HG03159 (cell line): ENCODE data around the gene FSD1L.

Experiments used
- ATAC-seq: cut with Tn5 transposase; IDR thresholded peaks from one replicate; pipeline ENCODE4 v1.9.1; 2021; ENCODE audit warnings: mild to moderate bottlenecking, moderate library complexity; ENCODE audit not compliant: unreplicated experiment

The FSD1L gene

DNA sequence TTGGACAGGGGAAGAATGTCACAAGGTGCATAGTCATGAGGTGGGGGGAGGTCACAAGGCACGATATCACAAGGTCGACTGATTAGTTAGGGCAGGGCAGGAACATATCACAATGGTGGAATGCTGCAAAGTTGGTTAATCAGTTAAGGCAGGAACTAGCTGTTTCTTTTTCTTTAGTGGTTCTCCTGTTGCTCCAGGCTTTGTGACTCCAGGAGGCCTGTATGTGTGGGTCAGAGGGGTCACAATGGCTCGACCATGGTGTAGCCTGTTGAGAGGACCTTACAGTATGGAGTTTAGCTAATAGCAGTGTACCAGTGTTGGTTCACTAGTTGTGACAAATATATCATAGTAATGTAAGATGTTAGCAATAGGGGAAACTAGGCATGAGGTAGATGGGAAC, 12.4 kb upstream of the FSD1L start:
- ATAC-seq: no peak

DNA sequence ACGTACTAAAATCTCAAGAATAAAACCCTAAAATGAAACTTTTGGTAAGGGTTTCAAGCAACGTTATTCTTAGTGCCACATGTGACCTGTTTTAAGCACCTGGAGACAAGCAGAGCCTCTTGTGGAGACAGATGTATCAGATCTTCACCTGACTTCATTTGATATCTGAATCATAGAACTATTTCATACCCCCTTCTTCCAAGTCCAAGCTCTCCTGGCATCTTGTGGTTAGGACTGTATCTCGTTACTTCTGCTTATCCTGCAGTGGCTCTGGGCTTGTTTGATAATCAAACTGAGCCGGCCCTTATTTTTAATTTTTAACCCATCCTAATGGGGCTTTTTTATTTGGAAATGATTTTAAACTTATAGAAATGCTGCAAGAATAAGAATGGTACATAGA, 11.1 kb upstream of the FSD1L start:
- ATAC-seq: no peak

DNA sequence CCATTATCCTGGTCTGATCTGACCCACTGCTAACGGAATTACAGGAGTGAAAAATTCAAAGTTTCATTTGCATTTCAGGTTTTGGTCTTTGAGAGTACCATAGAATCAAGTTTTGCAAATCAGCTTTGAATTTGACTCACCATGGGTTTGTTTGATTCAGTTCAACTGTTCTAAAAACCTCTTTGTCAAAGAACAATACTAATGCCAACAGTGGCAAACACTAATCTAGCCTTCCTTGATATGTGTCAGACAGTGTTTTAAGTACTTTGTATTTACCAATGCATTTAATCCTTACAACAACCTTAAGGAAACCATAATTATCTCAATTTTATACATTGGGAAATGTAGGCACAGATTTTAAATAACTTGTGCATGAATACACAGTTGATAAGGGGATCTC, 10.1 kb upstream of the FSD1L start:
- no peak for ATAC-seq

DNA sequence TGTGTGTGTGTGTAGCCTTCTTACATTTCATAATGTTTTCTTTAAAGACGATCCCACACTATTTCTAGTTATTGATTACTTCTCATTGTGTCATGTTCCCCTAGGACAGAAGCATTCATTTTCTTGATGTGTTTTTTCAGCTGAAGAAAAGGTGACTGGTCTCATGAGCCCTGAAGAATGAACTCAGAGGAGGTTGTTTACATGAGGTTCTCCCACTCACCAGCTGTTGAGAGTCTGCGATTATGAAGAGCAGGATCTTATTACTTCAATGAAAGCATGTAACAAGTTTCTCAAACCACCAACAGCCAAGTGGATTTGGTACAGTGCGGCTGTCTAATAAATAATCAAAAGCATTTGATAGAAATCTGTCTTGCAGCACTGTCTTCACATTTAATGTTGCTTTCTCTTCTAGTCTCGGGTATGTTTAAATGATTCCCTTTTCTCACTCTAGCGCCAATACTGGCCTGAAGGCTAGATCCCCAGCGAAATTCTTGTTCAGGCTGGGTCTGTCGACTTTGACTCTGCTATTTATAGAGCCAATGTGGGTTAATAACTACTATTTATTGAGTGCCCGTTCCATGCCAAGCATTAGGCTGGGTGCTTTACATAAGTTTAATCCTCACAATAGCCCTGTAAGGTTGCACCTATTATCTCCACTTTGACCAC, 9.6 kb upstream of the FSD1L start:
- no peak for ATAC-seq

DNA sequence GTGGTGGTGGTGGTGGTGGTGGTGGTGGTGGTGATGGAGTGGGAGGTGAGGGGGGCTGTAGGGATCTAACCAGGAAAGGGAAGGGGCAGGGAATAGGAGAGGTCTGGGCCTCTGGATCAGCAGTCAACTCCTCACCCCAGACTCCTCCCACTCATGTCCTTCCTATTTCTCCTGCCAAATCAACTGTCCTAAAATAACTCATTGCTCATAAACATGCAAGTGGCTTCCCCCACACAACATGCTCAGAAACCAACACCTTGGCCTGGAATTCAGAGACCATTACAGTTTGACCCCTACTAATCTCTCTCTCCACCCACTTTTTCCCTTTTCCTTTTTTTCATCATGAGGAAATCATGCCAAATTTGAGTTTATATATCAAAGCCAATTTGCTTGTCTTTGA, 8.4 kb upstream of the FSD1L start:
- no peak for ATAC-seq

DNA sequence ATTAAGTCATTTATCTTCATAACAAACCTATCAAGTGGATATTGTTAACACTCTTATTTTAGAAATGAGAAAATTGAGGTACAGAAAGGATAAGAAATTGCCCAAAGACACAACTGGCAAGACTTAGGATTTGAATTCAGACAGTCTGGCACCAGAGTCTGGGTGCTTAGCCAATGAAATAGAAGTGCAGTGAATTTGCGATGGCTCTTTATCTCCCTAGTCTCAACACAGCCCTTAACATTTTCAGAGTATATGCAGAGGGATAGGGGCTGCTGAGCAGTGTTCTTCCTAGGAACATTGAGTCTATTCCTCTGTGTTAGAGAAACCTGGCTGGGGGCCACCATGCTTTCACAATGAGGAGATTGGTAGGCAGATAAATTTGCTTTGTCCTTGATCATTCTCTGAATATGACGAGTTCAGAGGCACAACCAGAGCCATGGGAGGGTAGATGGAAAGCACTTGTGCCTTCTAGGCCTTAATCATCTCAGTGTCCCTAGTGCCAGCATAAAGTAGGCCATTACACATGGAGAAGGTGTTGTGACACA, 6.1 kb upstream of the FSD1L start:
- ATAC-seq: no peak

DNA sequence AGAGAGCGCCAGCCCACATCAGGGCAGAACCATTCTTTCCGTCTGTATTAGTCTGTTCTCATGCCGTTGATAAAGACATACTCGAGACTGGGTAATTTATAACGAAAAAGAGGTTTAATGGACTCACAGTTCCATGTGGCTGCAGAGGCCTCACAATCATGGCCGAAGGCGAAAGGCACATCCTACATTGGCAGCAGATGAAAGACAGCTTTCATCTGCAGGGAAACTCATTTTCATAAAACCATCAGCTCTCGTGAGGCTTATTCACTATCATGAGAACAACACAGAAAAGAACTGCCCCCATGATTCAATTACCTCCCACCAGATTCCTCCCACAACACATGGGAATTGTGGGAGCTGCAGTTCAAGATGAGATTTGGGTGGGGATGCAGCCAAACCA, 4.7 kb upstream of the FSD1L start:
- no peak for ATAC-seq

DNA sequence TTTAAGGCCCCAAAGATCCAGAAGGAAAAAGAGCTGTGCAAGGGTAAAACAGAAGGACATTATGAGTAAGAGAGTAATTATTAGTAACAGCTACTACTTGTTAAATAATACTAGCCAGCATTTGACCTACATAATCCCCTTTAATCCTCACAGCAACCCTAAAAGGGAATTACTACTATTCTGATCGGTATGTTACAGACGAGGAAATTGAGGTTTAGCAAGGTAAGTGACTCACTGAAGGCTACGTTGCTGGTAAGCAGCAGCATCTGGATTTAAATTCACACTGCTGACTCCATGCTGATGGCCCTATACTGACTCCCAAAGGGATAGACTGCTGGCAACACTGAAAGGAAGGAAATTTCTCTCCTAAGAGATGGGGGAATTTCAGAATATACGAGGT, 3.7 kb upstream of the FSD1L start:
- ATAC-seq: no peak

DNA sequence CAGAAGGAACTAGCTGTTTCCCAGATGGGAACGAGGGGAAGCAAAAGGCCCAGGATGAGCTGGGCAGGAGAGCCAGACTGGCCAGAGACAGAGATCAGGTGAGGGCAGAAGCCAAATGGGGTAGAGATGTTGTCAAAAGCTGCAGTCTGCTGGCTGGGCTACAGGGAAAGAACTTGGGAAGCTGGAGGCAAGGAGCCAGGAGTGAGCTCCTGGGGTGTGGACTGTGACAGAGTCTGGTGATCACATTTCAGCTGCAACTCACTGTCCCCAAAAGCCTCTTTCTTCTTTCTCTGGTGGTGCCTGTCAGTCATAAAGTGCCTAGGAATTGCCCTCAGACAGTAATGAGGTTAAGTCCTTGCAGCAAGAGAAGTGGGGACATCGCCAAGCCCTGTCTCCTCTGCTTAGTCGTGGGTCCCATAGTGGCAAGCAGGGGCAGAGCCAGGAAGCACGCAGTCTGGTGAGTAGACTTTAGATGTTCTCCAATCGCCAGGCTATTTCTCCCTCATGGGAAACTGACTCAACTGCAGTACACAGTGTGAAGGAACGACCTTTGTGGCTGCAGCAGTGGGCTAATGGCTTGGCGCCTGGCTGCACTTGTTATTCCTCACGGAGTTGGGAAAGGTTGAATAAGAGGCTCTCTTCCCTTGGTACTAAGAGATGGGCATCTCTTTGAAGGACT, 2.5 kb upstream of the FSD1L start:
- ATAC-seq: no peak

DNA sequence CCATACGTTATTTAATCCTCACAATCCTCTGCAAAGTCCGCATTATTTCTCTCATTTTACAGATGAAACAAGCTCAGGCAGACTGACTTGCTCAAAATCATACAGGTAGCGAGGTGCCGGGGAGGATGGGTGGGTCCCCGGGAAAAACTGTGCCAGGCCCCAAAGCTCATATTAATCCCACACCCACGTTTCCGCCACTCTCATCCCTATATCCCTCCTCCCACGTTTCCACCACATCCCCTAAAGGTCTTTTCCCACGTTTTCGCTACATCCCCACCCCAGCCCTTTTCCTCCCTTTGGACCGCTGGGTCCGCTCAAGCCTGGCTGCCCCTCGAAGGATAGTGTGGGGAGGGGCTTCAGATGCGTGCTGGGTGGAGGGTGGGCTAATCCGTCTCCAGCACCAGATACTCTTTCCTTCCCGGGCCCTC, 434 bp upstream of the FSD1L start:
- ATAC-seq: no peak

DNA sequence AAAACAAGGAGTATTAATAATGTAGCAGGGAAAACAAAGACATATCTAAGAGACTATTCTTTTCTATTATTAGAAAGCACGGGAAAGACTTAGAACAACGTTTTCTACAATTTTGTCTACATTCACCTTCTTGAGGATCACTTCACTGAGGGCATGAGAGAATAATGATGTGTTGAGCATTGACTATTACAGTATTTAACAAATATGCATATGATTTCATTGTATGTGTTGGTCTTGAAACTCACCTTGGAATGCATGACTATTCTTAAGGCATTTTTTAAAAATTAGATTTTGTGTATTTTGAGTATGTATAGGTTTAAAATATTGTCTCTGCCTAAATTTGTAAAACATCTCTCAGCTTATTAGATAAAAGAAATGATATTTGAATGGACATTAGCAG, 1.2 kb downstream of the FSD1L start:
- ATAC-seq: no peak

DNA sequence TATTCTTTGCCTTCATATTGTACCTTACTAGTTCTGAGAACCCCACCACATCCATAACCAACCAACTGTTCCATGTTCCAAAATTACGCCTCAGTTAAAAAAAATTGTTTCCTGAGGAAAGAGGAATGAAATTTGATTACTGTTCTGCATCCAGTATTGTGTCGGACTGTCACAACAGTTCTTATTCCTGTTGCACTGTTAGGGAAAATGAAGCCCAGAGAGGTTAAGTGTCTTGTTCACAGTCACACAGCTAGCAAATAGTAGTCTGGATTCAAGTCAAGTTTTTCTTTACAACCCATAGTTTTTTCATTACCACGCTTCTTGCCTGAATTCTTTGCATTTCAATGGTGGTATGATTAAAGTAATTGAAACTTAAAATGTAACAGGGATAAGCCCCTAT, 4.4 kb downstream of the FSD1L start:
- no peak for ATAC-seq

DNA sequence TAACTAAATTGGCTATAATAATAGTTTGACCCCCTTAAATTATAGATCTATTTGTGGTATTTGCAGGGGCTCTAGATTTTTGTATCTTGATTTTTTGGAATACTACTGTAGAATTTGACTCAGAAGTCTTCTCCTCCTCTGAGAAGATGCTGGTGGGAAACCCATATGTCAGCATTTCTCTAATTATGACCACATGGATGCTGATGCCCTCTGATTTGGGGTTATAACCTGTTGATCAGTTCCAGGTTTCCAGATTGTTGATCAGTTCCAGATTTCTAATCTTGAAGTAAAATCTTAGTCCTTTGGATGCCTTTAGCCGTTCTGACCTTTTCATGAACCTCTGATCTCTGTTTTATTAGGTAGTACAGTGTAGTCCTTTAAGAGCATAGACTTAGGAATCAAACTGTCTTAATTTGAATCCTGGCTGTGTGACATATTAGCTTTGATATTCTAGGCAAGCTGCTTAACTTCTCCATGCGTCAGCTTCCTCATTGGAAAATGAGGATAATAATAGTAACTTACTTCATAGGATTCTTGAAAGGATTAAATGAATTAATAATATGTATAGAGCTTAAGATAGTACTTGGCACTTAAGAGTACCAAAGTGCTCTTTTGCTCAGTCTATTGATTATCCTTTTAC, 8.1 kb downstream of the FSD1L start:
- no peak for ATAC-seq

DNA sequence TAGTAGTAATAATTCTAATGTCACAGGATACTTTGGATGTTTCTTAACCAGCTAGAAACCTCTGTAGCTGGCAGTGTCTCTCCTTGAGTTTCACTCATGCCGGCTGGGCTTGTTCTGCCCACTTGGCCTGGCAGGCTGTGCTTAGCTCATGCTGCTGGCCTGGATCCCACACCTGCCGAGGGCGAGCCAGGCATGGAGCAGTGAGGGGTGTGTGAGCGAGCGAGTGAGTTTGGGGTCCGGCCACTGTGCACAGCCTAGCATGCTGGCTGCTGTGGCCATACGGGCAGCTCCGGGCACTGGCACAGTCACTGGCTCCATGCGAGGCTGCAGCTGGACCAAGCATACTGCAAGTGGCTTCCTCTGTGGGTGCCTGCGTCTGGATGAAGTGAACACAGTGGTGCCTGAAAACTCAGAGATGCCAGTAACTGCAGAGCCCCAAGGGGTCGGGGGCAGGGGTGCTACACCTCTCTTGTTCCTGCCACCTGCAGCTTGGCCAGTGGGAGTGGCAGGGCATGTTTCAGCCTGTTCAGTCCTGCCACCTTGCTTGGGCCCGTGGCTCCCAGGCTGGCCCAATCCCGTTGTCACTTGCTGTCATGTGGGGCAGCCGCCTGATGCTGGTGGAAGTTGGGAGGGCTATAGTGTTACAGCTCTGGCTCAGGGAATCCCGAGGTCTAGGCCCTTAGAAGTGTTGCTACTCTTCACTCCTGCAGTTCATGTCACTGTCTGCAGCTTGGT, 9.9 kb downstream of the FSD1L start:
- no peak for ATAC-seq

DNA sequence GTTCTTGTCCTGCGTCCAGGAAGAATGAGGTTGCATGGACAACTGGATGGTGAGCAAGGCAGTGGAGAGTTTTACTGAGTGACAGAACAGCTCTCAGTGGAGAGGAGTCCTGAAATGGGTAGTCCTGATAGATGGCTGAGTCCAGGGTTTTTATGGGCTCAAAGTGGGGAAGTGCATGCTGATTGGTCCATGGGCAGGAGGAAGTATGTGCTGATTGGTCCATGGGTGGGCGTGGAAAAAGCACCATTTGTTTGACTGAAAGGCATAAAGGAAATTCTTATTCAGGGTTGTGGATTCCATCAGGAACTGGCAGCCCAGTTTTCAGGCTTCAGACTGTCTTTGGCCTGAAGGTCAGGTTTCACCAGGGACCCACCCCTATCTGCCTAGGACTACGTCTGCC, 10.6 kb downstream of the FSD1L start:
- no peak for ATAC-seq

DNA sequence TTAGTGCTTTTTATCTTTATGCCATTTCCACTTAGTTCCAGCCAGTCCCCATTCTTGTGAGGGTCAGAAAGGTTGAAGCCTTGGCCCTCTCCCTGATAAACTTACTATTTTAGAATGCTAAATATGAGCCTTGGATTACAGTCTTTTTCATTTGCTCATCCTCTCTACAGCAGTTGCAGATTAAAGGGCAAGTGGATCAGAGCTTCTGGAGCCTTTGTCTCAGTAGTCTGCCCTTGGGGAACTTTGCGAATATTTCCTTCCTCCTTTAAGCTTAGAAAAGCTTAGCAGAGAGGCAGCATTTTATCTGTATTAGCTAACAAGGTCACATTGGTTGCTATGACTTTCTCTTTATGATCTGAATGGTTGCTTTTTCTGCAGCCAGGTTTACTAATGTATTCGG, 11.5 kb downstream of the FSD1L start:
- no peak for ATAC-seq

DNA sequence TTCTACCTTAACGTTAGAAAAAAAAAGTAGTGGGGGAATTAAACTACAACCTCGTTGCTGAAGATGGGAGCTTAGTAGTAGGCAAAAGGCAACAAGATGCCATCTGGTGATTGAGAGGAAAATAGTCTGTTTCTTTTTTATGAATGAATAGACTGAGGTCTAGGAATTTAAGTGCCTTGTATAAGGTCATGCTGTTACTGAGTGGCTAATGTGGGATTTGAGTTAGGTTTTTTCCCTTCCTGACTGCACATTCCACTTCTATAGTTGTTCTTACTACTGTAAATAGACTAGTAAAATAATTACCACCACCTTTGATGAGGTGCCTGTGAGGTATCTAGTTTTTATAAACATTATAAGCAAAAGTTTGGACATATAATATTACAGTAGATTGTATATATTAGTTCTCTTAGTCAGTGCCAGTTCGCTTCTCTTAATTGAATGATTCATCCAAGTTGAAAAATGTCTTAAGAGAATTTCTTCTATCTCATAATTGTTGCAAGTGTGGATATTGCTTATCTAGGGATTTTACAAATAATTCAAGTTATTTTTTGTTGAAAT, 19.1 kb downstream of the FSD1L start:
- ATAC-seq: no peak

DNA sequence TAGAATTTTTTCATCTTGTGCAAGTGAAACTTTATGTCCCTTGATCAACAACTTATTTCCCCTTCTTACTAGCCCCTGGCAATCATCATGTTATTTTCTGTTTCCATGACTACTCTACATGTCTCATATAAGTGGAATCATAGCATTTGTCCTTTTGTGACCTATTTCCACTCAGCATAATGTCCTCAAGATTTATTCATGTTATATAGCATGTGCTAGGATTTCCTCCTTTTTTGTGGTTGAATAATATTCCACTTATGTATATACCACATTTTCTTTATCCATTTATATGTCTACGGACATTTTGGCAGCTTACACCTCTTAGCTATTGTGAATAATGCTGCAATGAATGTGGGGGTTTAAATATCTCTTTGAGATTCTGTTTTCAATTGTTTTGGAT, 21.0 kb downstream of the FSD1L start:
- no peak for ATAC-seq

DNA sequence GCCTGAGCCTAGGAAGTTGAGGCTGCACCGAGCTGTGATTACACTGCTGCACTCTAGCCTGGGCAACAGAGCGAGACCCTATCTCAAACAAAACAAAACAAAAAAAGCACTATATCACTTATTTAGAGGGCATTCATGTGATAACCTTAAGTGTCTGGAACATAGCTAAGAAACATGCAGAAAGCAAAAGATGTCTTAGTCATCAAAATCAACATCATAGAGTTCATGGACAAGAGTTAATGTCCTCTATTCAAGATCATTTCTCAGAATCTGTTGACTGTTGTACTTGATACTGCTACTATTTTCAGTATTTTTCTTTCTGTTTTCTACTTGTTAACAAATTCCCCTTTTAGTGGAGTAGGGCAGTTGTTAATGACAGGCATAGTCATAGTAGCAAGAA, 25.4 kb downstream of the FSD1L start:
- ATAC-seq: no peak

DNA sequence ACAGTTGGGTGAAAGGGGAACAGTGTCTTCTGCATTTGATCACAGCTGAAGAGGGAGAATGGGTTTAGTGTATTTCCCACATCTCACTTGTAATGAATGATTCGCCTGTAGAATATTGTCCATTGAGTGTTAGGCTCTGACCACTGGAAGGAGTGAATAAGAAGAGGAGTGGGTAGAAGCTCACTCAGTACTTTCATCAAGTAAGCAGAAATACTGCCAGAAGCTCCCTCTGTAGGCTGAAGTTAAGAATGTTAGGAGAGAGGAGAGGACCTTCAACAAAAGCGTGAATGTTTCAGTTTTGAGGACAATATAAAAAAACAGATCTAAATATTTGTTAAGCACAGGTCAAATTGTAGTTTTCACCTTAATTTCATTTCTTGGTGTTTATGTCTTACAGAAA, 27.5 kb downstream of the FSD1L start:
- ATAC-seq: no peak

DNA sequence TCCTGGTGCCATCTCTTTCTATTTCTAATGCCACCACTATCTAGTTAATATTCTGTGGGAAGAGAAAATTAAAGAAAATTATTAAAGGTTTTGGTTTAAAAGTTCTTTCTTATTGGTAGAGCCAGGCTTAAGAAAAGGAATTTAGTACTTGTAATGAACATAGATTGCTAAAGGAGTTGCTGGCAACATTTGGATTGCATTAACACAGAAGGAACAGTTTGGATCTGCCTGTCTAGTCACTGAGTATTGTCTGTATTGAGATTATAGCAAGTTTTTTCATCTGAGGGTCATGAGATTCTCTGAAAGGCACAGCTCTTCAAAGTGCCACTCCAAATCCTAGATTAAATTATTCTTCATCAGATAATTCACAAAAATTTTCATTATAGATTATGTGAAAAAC, 32.0 kb downstream of the FSD1L start:
- no peak for ATAC-seq
